HepG2 (cell line): Measurements from ENCODE around the gene GJD3. TPM values are rescaled to one million over a fixed set of nuclear protein-coding genes. Genes with fewer than 3 reads are reported as not detected.

Experiments
- ARID2 ChIP-seq: sonication (generic); formaldehyde crosslinking; IDR thresholded peaks from 2 replicates; pipeline ENCODE4 v1.8.1; 2022; ENCODE audit warnings: mild to moderate bottlenecking, missing genetic modification reagents, borderline replicate concordance
- ATF4 ChIP-seq, 2 experiments: fragments of 450-650 bp in 1 of 2; sonication (generic) in 1 of 2; formaldehyde crosslinking; IDR thresholded peaks; 2 replicates each; pipeline versions ENCODE4 v1.5.0 to v1.8.0; 2020 to 2022; ENCODE audit warnings: mild to moderate bottlenecking in 1 of 2, missing genetic modification reagents in 1 of 2
- DDIT3 ChIP-seq: sonication (generic); formaldehyde crosslinking; IDR thresholded peaks from 2 replicates; pipeline ENCODE4 v1.4.0; 2020; ENCODE audit warnings: mild to moderate bottlenecking, missing genetic modification reagents
- DPF2 ChIP-seq: sonication (generic); formaldehyde crosslinking; IDR thresholded peaks from 2 replicates; pipeline ENCODE4 v1.4.0; 2020; ENCODE audit warnings: mild to moderate bottlenecking, low read depth, missing genetic modification reagents, borderline replicate concordance
- FOXK1 ChIP-seq: sonication (generic); formaldehyde crosslinking; IDR thresholded peaks from 2 replicates; pipeline ENCODE4 v1.4.0; 2020; ENCODE audit warnings: low read depth, missing genetic modification reagents, borderline replicate concordance
- HOXA9 ChIP-seq: sonication (generic); formaldehyde crosslinking; IDR thresholded peaks from 2 replicates; pipeline ENCODE4 v1.8.1; 2022; ENCODE audit warnings: missing genetic modification reagents, mild to moderate bottlenecking, moderate library complexity, borderline replicate concordance
- MEF2D ChIP-seq: sonication (generic); formaldehyde crosslinking; IDR thresholded peaks from 2 replicates; pipeline ENCODE4 v1.5.1; 2020; ENCODE audit warnings: mild to moderate bottlenecking, missing genetic modification reagents
- MTF1 ChIP-seq: sonication (generic); formaldehyde crosslinking; IDR thresholded peaks from 2 replicates; pipeline ENCODE4 v1.5.0; 2020; ENCODE audit warnings: missing genetic modification reagents
- NFYC ChIP-seq: IDR thresholded peaks from 2 replicates; pipeline ENCODE4 v1.6.1; 2016; ENCODE audit warnings: missing genetic modification reagents, missing compliant biosample characterization
- SNRNP70 ChIP-seq: fragments of 200-400 bp; formaldehyde crosslinking; IDR thresholded peaks from 2 replicates; pipeline ENCODE4 v1.6.1; 2017; ENCODE audit warnings: mild to moderate bottlenecking, low read depth, low read length, moderate library complexity
- SP140L ChIP-seq: sonication (generic); formaldehyde crosslinking; IDR thresholded peaks from 2 replicates; pipeline ENCODE4 v1.4.0; 2020; ENCODE audit warnings: missing genetic modification reagents, borderline replicate concordance
- SUZ12 ChIP-seq: fragments of 150-350 bp; IDR thresholded peaks from 2 replicates; pipeline ENCODE4 v1.6.1; 2014; ENCODE audit warnings: low read depth, low read length
- TBP ChIP-seq: sonication (generic); formaldehyde crosslinking; IDR thresholded peaks from 2 replicates; pipeline ENCODE4 v1.5.0; 2020; ENCODE audit warnings: missing genetic modification reagents
- ZBTB1 ChIP-seq: sonication (generic); formaldehyde crosslinking; IDR thresholded peaks from 2 replicates; pipeline ENCODE4 v1.4.0; 2020; ENCODE audit warnings: missing genetic modification reagents, borderline replicate concordance
- ZC3H4 ChIP-seq: sonication (generic); formaldehyde crosslinking; IDR thresholded peaks from 2 replicates; pipeline ENCODE4 v1.4.0; 2020; ENCODE audit warnings: missing genetic modification reagents, borderline replicate concordance
- ZNF121 ChIP-seq: sonication (generic); formaldehyde crosslinking; IDR thresholded peaks from 2 replicates; pipeline ENCODE4 v1.5.0; 2020; ENCODE audit warnings: mild to moderate bottlenecking, missing genetic modification reagents
- ZNF234 ChIP-seq: sonication (generic); formaldehyde crosslinking; conservative IDR thresholded peaks from 2 replicates; pipeline ENCODE4 v1.5.1; 2020; ENCODE audit warnings: mild to moderate bottlenecking, missing genetic modification reagents
- ZNF275 ChIP-seq: sonication (generic); formaldehyde crosslinking; IDR thresholded peaks from 2 replicates; pipeline ENCODE4 v1.8.0; 2022; ENCODE audit warnings: missing genetic modification reagents, mild to moderate bottlenecking, inconsistent platforms, borderline replicate concordance
- ZNF557 ChIP-seq: sonication (generic); formaldehyde crosslinking; IDR thresholded peaks from 2 replicates; pipeline ENCODE4 v1.4.0; 2020; ENCODE audit warnings: missing genetic modification reagents
- ZNF570 ChIP-seq: sonication (generic); formaldehyde crosslinking; IDR thresholded peaks from 2 replicates; pipeline ENCODE4 v1.4.0; 2020; ENCODE audit warnings: mild to moderate bottlenecking, missing genetic modification reagents, borderline replicate concordance
- ZNF749 ChIP-seq: sonication (generic); formaldehyde crosslinking; IDR thresholded peaks from 2 replicates; pipeline ENCODE4 v1.8.0; 2022; ENCODE audit warnings: mild to moderate bottlenecking, missing genetic modification reagents, moderate library complexity, borderline replicate concordance
- ZNF879 ChIP-seq: sonication (generic); formaldehyde crosslinking; IDR thresholded peaks from 2 replicates; pipeline ENCODE4 v1.8.1; 2023; ENCODE audit warnings: missing genetic modification reagents
- polyA plus RNA-seq, 8 experiments: library from polyadenylated mRNA; depleted of rRNA in 3 of 8; stranded (reverse) in 7 of 8; unstranded in 1 of 8; fragments of >200 nt; fragmentation: Illumina TruSeq in 4 of 8; extraction: Trizol in 4 of 8; gene quantifications; 2 replicates each; pipeline versions ENCODE4 v1.2.1 to v1.2.3, GENCODE V29; 2011 to 2016; ENCODE audit warnings: low read depth in 4 of 8, missing spikeins in 1 of 8, mixed read lengths in 1 of 8; ENCODE audit not compliant: insufficient read depth in 1 of 8
- total RNA-seq, 5 experiments: library from RNA; depleted of rRNA; stranded (reverse); fragments of >200 nt; fragmentation: Illumina TruSeq; extraction: Trizol; gene quantifications; 2 replicates each; pipeline ENCODE4 v1.2.3, GENCODE V29; 2016; ENCODE audit warnings: low read depth in 1 of 5
- TF ChIP-seq, protein P1 (sequence below): sonication (generic); formaldehyde crosslinking; IDR thresholded peaks from 2 replicates; pipeline ENCODE4 v1.4.0; 2020; ENCODE audit warnings: low read depth, mild to moderate bottlenecking, missing genetic modification reagents
- TF ChIP-seq, protein P2 (sequence below): sonication (generic); formaldehyde crosslinking; IDR thresholded peaks from 2 replicates; pipeline ENCODE4 v1.4.0; 2020; ENCODE audit warnings: missing genetic modification reagents

The GJD3 gene
- total and polyA plus RNA-seq, 2 of the 13 experiments (the other 11 are each of a cell fraction or from before 2014, with no cell fraction given), result not detected

- TF ChIP-seq ZNF749 (CRISPR knock-in tag) (no peak), ZBTB1 (no peak), DPF2 (peak; percentile 61; the same call in 1 of the 2 replicates), ZNF879 (CRISPR knock-in tag) (no peak), HOXA9 (CRISPR knock-in tag) (0 out of 2 replicates have a peak, but pooled peaks have one; percentile 9), ZC3H4 (no peak), ZNF557 (CRISPR knock-in tag) (peak; percentile 78; the same call in 1 of the 2 replicates), TBP (CRISPR knock-in tag) (peak; percentile 85; the same call in 1 of the 2 replicates), ZNF275 (0 out of 2 replicates have a peak, but pooled peaks have one; percentile 63), NFYC (CRISPR knock-in tag) (0 out of 2 replicates have a peak, but pooled peaks have one; percentile 22), SNRNP70 (no peak), MTF1 (no peak), ZNF570 (CRISPR knock-in tag) (no peak), ARID2 (CRISPR knock-in tag) (no peak), SP140L (no peak), ATF4 (CRISPR knock-in tag; IDR thresholded peaks at IDR 0.05) (peak in 1 of 2 experiments; percentile 86; a peak in 2 of 4 replicates), FOXK1 (CRISPR knock-in tag) (peak; percentile 83; the same call in 1 of the 2 replicates), ZNF121 (CRISPR knock-in tag) (peak; percentile 53; the same call in 1 of the 2 replicates), ZNF234 (CRISPR knock-in tag) (no peak), MEF2D (no peak), SUZ12 (no peak), DDIT3 (CRISPR knock-in tag) (no peak)
- TF ChIP-seq, protein P1, sequence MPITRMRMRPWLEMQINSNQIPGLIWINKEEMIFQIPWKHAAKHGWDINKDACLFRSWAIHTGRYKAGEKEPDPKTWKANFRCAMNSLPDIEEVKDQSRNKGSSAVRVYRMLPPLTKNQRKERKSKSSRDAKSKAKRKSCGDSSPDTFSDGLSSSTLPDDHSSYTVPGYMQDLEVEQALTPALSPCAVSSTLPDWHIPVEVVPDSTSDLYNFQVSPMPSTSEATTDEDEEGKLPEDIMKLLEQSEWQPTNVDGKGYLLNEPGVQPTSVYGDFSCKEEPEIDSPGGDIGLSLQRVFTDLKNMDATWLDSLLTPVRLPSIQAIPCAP, result no peak
- TF ChIP-seq, protein P2, sequence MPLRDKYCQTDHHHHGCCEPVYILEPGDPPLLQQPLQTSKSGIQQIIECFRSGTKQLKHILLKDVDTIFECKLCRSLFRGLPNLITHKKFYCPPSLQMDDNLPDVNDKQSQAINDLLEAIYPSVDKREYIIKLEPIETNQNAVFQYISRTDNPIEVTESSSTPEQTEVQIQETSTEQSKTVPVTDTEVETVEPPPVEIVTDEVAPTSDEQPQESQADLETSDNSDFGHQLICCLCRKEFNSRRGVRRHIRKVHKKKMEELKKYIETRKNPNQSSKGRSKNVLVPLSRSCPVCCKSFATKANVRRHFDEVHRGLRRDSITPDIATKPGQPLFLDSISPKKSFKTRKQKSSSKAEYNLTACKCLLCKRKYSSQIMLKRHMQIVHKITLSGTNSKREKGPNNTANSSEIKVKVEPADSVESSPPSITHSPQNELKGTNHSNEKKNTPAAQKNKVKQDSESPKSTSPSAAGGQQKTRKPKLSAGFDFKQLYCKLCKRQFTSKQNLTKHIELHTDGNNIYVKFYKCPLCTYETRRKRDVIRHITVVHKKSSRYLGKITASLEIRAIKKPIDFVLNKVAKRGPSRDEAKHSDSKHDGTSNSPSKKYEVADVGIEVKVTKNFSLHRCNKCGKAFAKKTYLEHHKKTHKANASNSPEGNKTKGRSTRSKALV, result no peak
These were observed 23.4 kb downstream of the GJD3 start (continued) for GRCh38 chr17:40340880-40341807.
